Medulla oblongata (tissue), 1 donor: ENCODE data around the gene CADPS.

ENCODE experiments used
- DNase-seq: peaks from one replicate; pipeline ENCODE4 v3.0.0-alpha.2; 2015; ENCODE audit errors: extremely low spot score

Gene CADPS

DNA sequence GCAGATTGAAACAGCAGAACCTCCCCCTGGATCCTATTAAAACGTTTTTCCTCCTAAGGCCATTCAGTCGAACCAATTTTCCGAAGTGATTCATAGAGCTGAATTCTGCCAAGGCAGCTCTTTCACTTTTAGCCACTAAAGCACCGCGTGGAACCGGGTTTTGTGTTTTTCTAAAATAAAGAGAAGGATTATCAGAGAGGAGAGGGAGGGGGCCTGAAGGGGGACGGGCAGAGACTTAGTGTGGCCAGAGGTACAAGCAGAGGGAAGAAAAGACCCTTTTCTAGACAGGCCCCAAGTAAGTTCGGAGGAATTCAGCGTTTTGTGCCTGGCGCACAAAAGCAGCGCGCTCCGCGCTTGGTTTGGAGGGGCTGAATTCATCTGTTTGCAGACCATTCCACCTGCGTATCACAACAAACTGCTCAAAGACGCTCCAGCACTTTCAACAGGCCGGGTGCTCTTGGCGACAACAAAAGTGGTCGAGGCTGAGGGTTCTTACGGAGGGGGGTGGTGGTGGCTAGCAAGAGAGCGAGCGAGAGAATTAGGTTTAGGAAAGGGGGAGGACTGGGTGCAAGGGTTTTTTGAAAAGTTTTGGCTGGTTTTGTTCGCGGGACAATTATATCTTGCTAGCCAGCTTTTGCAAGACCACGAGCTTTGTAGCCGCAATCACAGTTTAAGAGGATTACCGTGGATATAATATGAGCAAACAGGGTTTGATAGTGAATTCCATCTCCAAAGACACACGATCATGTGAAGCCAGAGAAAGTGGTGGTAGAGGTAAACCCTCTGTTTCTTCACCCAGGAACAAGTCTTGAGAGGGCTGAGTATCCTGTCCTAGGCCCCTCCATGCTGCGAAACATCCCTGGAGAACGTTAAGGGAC is 500.6 kb downstream of the CADPS start:
- DNase-seq = no peak

DNA sequence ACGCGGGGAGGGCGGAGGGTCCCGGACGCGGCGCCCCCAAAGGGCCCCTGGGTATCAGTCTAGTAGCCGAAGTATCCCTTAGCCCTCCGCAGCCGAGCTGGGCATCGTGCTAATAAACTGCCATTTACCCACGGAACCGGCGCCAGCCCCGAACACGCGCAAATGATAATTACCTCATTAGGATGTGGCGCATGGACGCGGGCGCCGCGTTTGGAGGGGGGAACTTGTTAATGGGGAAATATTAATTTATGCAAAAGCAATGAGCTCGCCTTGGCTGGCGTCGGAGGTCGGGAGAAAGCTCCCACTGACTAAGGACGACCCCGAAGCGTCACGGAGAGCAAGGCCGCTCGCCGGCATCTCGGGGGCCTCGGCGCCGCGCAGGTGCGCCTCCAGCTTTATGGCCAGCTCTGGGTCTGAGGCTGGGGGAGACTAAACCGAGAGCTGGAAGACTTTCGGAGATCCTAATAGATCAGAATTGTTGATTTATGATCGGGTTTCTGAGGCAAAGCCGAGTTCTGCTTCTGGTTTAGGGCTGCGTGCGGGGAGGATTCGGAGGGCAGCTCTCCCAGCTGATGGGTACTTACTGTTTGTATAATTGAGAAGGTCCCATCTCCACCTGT is 501.4 kb downstream of the CADPS start:
- DNase-seq = no peak

DNA sequence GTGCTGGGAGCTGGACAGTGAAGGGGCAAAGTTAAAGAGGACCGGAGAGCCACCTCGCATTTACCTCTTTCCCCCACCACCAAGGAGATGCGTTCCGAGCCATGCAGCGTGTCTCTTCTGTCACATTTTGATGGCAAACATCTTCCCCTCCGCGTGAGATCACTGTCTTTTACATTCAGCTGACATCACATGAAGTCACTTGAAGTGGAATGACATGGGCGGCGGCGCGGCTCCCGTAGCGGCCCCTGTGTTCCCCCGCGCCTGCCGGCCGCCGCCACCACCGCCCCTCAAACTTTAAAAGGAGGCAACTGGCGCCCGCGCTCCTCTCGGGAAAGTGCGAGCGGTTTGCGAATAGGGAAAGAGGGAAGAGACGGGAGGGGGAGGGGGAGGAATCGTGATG is 502.0 kb downstream of the CADPS start, which contains the start of gene FEZF2:
FEZF2 (minus strand) TSS at position 336 of the 400 bp plus-strand sequence. CDS start 682 bp downstream, outside the sequence.
- no peak for DNase-seq

DNA sequence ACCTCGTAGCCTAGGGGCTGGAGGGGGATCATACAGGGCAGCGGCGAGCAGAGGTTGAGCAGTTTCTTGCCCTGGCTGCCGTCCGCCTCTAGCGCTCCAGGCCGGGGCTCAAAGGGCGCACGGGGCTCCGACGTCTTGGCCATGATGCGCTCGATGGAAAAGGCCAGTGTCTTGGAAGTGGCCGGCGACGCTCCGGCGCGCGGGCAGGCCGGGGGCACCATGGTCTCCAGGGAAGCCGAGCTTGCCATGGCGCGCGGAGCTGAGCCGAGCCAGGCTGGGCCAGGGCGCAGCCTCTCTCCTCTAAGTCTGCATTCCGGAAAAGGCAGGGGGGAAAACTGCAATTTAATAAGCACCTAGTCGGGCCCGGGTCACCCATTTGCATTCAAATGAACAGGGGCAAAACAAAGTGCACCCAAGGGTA is 502.6 kb downstream of the CADPS start:
- DNase-seq = no peak

DNA sequence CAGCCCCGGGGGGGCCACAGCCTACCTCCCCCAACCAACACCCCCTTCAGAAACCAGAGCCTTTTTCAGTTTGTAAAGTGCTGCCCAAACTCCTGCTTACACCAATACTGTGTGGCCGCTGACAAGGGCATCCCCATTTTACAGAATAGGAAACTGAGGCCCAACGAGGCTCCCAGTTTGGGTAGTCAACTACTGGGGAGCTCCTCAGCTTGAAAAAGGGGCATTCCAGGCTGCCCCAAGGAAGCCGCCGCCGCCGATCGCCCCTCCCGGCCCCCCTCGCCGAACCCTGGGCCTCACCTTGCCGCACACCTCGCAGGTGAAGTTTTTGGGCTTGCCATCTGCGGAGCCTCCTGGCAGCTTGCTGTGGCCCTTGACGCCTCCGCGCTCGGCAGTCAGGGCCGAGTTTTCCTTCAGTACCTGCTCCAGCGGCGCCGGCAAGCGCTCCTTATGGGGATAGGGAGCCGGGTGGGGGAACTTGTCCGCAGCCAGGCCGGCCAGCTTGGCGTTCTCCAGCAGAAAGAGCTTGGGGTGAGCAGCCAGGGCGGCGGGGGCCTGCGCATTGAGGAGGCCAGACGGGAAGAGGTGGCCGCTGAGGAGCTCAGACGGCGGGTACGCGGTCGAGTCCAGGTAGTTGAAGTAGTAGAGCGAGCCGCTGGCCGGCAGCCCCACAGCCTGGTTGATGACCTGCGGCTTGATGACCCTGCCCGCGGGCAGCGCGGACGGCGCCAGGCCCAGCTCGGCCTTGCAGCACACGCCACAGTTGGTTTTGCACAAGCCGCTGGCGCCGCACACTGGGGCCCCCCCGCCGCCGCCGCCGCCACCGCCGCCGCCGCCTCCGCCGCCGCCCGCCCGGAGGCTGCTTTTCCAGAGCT is 503.3 kb downstream of the CADPS start:
- DNase-seq = no peak

DNA sequence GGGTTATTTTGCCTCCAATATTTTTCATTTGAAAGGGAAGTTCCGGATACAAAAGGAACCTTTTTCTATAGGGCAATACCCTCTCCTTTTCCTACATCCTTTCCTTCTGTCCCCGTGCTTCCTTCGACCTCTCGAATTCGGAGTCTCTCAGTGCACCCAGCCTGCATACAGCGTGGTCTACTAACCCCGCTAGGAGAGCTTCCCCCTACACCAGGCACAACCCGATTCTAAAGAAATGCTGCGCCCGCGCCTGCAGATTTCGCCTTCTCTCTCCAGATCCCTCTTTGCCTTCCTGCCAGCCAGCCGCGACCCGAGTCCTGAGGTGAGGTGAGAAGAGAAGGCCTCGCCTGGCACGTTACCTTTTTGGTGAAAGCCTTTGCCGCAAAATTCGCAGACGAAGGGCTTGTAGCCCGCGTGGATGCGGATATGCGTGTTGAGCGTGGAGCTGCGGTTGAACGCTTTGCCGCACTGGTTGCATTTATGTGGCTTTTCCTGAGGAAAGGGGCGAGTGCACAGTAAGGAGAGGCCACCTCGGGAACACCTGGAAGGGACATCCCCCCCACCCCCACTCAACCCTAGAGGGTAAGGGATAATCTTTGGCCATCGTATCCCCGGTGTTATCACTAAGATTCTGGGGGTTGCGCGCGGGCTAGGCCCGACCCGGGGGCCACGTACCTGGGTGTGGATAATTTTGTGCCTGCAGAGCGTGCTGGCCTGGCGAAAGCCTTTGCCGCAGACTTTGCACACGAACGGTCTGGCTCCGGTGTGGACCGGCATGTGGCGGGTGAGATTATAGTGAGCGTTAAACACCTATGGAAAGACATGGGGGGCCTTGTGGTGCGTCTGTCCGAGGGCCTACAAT is 504.1 kb downstream of the CADPS start:
- DNase-seq = no peak

DNA sequence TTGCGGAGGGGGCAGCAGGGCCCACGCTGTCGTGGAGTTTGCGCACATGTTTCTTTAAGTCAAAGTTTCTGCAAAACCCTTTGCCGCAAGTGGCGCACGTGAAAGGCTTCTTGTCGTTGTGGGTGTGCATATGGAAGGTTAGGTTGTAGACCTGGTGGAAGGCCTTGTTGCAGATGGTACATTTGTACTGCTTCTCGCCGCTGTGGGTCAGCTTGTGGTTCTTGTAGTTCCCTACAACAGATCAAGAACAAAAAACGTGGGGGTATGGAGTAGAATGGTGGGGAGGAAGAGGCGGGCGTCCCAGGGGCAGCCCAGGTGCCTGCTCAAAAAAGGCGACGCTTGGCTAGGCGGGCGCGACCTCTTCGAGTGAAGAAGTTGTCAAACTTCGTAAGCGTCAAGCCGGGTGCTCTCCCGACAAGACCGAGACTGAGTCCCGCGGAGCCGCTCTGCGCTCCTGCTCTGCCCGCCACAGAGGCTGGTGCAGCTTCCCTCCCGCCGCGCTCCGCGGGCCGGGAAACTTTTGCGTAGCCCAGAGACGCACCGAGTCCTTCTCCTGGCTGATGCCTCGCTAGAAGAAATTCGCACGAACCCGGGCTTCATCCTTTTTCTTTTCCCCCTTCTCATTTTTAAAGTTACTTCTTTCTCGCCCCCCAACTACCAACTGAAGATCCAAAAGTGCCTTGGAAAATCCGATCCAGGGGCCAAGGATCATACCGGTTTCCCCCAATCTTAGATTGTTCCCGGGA is 504.9 kb downstream of the CADPS start:
- no peak for DNase-seq

DNA sequence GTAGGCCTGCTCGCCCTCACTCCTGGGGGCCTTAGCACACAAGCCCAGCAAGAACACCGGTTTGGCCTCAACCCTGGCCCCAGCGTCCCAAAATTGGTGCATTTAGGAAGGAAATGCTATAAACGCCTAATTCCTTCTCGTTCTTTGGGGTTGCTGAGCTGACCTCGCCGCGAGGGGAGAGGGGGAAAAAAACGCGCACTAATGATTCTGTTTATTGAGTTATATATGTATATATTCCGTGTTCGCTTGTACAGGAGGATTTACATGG is 505.8 kb downstream of the CADPS start:
- no peak for DNase-seq

DNA sequence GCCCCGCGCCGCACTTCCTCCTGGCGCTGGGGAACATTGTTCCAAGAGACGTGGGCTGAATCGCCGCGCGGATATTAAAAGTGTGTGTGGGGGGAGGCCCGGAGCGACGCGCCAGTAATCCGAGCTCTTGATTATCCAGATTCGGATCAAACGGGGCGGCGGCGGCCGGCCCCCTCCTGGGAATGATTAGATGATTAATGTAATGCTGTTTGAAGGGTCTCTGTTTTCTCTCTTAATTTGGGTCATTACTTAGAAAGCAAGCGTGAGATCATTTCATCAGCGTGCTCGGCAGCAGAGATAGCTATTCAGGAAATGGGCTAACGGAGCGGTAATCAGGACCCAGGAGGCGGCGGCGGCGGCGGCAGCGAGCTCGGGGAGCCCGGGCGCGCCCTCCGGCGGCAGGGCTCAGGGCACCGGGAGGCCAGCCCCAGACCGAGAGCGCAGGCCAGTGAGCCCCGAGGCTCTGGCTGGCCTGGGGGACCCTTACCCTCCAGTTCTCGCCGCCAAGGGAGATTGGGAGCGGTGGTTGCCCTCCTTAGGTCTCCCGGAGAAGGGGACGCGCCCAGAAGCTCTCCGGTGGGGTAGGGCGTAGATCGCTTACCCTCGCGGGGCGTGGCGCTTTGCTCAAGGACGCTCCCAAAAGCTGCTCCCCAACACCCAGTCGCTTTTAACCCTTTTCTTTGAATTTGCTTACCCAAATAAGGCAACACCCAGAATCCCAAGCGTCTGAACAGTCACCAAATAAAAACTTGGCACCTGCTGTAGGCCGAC is 506.3 kb downstream of the CADPS start:
- DNase-seq = no peak

DNA sequence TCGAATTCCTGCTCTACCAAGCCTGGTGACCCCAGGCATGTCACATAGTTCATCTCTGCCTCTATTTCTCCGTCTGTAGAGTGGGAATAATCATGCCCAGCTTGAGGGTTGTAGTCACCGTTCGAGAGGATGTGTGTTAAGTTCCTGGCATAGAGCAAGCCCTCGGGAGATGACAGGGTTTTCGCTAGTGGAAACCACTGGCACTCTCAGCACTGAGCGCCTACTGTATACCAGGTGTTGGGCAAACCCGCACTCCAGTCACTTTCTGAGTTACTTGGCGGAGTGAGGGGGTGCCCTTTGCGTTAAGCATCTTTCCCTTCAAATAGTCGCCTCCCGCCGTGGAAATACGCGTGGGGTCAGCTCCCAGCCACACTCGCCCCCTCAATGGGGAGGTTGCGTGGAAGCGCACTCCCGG is 506.9 kb downstream of the CADPS start:
- DNase-seq = no peak

DNA sequence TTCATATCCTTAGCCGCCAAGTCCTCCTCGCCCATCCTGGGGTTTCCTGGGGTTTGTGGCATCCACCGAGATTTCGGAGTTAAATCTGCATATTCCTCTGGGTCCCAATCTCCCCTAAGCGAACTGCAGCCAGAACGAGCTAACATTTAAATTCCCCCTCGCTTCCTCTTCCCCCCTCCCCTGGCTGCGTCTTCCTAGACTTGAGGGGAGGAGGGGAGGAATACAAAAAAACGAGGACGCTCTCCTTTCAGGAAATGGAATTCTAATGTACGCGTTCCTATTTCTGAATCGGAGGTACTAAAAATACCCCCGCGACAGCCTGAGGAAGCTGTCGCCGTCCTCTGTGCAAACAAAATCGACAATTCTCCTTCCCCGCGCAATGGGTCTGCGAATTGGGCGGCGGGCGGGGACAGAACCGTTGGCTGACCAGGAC is 507.4 kb downstream of the CADPS start:
- DNase-seq = no peak

DNA sequence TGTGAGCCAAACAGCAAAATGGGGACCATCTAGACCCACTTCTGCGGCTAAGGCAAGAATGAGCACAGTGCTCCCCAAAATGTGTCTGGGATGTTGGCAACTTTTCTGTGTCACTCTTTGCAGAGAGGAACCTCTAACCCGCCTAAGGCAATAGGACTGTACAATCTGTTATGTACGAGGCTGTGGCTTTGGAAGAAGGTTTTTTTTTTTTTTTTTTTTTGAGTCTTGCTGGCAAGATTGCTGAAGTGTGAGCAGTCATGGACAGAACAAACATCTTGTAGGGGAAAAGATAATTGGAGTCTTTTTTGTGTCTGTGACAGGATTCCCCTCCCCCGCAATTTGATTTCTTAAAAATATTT is 509.1 kb downstream of the CADPS start:
- no peak for DNase-seq

DNA sequence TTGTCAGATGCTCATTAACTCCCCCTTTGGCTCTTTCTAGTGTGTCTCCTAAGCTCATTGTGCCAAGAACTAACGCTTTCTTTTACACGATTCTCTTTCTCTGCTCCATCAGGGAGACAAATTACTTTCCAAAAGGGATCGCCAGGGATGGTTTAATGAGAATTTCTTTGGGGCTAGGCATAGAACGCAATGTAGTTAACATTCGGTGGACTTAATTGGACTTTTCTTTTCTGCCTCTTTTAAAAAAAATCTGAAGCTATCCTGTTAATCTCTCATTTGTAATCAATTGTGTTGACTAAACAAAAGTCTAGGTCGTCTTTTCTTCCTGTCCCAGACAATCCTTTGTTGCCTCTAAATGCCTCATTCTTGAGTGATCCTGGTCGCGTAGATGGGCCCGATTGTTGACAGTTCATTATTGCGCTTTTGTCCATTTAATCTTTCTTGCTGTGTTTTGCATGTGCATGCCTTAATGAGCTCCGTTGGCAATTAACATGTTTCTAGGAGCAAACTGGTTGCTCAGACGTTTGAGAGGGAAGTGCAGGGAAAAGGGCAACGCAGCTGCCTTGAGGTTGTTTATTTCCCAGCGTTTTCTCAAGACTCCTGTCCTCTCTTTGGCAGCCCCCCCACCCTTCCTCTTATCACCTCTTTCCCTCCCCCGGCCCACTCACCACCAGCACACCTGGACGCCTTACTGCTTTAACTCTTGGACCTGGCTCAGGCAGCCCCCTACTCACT is 509.7 kb downstream of the CADPS start:
- no peak for DNase-seq

DNA sequence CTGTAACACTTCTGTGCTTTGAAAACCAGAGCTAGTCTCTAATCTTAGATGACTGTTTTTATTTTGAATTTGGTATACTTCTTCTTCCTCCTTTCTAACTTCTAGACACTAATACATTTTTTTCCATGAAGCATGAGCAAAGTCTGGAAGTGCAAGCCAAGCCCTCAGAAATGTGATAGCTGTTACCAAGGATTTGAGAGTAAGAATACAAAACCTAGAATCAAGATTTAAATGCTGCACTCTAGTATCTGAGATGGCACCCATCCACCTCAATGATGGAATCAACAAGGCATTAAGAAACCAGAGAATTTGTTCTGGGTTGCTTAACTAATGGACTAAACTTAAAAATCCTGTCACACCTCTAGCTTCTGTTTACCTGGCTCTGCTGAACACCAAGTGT is 511.0 kb downstream of the CADPS start:
- no peak for DNase-seq

DNA sequence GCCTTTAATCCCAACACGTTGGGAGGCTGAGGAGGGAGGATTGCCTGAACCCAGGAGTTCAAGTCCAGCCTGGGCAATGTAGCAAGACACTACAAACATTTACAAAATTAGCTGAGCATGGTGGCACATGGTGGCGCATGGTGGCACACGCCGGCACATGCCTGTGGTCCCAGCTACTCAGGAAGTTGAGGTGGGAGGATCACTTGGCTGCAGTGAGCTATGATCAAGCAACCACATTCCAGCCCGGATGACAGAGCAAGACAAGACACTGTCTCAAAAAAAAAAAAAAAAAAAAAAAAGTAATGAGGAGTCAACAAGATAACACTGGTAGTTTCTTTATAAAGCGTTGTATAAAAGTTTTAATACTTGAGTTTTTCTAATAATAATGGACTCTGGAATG is 511.9 kb downstream of the CADPS start:
- DNase-seq = no peak

DNA sequence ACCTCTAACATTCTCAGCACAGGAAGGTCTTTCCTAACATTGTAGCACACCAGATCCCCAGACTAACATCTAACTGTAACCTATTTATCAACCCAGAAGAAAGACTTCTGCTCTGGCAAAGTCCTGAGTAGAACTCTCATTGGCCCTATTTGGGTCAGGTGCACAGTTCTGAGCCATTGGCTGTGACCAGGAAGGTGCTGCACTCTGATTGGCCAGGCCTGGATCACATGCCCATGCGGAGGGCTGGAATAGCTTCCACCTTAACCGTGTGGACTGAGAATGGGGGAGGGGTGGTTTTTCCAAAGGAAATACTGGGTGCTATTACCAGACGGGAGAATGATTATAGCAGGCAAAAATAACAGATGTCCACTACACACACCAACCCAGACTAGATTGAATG is 513.4 kb downstream of the CADPS start:
- DNase-seq = no peak

DNA sequence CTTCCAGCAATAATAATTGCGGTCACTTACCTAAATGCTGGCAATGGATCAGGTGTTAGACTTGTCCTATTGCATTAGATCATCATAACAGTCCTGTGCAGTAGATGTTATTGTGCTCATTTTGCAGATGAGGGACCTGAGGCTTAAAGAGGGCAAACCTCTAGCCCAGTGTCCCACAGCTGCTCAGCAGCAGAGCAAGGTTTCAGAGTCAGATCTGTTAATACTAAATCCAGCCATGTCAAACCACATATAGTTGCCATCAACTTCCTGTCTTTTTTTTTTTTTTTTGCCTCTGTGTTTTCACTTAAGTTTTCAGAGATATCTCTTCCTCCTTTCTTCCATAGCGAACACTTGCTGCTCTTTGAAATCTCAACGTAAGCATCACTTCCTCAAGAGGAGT is 514.0 kb downstream of the CADPS start:
- no peak for DNase-seq

DNA sequence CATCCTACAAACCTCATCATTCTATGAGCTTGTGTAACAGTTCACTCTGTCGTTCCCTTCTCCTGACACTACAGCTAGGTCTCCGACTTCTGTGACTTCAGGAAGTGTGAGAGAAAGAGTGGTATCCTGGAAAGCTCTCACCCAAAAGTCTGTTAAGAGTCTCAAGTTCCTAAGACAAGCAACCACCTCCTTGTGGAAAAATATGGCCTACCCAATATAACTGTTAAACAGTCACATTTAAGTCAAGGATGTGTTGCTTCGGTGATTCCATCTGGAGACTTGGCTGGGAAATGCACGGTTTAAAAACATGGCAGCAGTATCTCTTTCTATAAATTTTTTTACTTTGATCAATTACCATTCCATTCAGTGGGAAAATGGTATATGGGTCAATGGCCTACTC is 515.7 kb downstream of the CADPS start:
- no peak for DNase-seq

DNA sequence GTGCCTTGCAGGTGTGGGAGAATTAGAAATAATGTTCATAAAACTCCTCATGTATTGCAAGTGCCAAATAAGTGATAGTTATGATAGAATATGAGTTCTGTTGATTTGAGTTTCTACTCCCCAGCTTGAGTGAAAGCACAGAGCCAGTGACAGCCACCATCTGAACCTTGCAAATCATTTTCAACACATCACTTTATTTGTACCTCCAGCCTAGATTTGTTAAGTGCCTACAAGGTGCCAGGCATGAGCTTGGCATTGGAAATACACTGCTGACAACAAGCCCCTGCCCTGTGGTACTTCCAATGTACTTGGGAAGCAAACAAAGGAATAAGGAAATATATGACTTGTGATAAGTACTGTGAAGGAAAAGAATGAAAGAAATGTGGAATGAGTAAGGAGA is 518.9 kb downstream of the CADPS start:
- DNase-seq = no peak
